Measurements from ENCODE around the gene ODAD4.

ODAD4 gene

DNA sequence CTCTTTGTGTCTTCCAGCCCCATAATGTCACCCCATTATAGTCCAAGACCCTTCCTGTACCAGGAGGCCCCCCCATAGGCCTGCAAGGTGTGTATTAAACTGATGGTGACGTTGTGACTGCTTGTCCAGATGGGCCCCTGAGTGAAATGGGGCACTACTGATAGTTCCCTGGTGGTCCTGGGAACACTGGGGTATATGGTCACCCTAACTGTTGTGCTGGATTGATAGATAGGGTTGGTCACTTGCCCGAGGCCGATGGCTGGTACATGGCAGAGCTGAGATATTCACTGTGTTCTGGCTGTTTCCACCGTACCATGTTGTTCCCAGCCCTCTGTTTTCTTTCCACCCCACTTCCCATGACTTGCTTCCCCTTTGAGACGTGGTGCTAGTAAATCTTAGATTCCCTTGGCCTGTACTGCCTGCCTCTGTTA, 40.5 kb downstream of the ODAD4 start:
- DNase-seq (ENCODE audit: low read depth in 2 of 3, low spot score in 2 of 3) = no peak

DNA sequence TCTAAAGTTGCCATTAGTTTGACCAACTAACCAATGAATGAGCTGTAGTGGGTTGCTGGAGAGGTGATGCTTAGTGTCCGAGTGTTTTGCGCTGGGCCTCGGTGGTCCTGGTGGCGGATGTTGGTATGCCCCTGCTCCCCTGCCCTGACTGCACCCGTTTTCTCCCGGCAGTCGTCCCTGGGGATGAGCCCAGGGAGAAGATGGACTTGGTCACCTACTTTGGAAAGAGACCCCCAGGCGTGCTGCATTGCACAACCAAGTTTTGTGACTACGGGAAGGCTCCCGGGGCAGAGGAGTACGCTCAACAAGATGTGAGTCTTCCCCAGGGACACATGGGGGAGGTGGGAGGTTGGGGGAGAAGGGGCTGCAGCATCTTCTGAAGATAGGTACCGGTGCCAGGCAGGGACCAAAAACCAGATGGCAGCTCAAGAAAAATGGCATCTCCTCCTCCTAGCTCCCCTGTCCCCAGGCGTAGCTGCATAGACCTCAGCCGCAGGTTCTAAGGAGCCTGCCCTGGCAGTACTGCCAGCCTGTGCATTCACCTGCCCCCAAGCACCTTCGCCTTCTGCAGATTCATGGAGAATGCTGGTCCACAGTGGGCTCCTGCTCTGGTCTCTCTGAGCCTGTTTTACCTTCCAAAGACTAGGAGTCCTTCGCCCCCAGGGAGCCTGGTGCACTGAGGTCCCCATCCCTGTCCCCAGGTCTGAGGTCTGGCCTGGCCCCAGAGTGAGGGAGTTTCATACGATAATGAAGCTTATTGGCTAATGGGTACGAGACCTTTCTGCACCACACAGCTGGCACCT, 41.5 kb downstream of the ODAD4 start:
- no peak for DNase-seq (ENCODE audit: low read depth in 2 of 3, low spot score in 2 of 3)

DNA sequence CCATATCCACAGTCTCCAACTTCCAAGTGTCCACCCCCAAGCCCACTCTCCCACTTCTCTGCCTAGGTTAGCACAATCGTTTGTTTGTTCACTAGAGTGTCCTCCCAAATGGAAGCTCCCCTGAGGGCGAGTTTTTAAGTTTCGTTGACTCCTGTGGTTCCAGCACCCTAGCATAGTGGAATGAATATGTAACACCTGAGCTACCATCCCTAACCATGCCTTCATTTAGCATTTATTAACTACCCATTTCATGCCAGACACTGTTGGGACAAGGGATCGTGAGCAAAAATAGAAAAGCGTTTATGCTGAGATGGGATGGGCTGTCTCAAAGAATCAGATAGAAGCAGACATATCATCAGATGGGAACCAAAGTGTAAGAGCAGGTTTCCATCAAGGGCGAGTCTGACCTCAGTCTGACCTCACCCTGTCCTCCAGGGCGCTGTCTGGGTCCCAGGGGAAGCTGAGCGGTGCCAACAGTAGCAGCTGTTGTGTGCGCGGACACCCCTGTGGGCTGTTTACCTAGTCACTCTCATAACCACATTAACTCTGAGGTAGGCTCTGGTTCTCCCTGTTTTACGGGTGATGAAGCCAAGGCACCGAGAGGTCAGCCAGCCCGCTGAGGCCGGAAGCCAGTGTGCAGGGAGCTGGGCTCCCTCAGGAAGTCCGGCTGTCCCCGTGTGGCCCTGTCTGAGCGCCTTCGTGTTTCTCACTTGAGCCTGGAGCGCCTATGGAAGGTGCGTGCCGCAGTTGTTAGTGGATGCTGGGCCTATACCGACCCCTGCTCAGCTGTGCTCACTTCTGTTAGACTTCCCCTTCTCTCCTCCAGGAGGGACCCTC, 42.4 kb downstream of the ODAD4 start:
- no peak for DNase-seq (ENCODE audit: low read depth in 2 of 3, low spot score in 2 of 3)

DNA sequence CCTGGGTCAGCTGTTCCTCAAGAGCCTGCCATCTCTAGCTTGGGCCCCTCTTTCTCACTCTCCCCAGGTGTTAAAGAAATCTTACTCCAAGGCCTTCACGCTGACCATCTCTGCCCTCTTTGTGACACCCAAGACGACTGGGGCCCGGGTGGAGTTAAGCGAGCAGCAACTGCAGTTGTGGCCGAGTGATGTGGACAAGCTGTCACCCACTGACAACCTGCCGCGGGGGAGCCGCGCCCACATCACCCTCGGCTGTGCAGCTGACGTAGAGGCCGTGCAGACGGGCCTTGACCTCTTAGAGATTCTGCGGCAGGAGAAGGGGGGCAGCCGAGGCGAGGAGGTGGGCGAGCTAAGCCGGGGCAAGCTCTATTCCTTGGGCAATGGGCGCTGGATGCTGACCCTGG, 43.0 kb downstream of the ODAD4 start:
- no peak for DNase-seq (ENCODE audit: low read depth in 2 of 3, low spot score in 2 of 3)

DNA sequence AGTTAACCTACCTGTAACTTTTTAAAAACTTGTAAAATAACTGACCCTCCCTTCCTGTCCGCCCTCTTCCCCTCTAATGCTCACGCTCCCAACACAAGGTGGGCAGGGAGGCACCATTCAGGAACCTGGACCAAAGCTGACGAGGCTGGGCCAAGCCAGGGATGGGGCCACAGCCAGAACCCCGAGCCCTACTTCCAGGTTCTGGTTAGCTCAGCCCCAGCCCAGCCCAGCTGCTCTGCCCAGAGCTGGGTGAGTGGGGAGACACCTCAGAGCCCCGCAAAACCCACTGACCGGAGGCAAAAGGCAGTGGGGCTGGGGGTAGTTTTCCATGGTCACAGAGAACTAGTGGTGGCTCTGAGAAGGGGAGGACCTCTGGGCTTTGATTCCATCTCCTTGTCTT, 43.6 kb downstream of the ODAD4 start:
- no peak for DNase-seq (ENCODE audit: low read depth in 2 of 3, low spot score in 2 of 3)

DNA sequence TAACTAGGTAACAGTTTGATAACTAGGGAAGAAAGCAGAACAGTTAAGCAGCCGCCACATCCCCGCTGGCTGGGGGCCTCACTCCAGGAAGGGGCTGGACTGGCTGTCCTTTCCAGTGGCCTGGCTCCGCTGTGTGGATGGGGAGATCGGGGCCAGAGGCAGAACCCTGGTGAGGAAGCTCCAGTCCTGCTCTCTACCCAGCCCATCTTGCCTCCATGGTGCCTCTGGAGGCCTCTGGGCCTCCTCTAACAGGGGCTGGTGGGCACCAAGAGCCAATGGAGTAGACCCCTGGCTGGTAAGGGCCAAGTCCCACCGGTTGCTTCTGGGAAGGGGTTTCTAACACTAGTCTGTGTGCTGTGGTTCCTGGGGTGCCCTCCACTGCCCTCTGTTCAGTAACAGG, 44.2 kb downstream of the ODAD4 start:
- no peak for DNase-seq (ENCODE audit: low read depth in 2 of 3, low spot score in 2 of 3)

DNA sequence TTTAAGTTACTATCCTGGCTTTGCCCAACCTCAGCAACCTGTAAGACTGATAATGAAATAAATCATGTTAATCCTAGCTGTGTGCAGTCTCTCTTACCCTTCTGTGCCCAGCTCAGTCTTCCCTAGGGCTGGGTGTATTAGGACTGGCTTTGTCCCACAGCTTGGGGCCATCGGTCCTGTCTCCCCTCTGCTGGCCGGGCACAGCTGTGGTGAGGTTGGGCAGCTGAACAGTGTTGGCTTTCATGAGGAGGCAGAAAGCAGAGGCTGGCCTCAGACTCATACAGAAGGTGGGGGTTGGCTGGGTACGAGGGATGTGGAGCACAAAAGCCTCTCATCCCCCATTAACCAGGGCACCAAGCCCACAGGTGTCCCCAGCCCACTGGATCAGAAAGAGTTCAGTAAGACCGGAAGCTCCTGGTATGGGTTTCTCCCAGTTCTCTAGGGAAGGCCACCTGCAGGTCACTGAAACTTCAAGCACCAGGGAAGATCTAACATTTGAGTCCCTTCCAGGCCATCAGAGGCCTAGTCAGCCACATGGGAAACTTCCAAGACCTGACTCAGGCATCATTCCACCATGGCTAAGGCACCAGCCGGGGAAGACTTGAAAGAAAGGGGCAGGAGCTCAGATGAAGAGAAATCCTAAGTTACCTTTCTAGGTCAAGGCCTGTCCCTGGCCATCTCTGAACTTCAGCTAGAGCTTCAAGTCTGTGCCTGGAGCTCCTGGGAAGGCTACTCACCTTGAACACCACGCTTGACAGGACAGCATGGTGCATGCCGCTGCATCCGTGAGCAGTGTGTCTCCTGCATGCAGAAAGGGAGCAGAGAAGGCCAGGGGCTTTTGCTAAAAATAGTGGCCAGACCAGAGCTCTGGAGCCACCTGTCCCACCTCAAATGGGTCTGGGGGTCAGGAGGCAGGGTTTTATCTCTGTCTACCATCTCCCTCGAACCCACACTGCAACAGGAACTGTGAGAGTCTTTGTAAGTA, 45.0 kb downstream of the ODAD4 start:
- DNase-seq (ENCODE audit: low read depth in 2 of 3, low spot score in 2 of 3) = no peak

DNA sequence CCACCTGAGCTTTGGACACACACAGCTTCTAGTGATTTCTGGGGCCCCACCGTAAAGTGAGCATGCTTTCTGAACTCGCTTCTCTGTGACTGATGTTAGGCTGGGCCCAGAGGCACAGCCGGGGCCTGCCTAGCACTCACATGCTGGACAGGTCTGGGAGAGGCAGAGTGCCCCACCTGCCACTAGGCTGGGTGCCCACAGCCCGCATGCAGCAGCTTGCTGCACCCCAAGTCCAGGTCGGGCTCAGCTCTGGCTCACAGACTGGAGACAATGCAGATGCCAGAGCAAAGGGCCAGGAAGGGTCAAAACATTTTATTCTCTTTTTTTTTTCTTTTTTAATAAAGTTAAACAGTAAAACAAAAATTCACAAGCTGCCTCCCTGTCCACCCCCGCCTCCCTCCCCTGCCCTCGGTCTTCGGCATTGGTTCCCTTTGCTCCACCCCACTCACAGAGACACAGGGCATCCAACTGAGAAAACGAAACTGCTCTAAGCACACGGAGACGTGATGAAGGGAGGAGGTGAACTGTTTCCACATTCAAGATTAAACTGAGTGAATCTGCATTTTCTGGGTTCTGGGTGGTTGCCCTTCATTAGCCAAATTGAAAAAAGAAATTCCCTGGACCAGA, 45.8 kb downstream of the ODAD4 start:
- no peak for DNase-seq (ENCODE audit: low read depth in 2 of 3, low spot score in 2 of 3)

DNA sequence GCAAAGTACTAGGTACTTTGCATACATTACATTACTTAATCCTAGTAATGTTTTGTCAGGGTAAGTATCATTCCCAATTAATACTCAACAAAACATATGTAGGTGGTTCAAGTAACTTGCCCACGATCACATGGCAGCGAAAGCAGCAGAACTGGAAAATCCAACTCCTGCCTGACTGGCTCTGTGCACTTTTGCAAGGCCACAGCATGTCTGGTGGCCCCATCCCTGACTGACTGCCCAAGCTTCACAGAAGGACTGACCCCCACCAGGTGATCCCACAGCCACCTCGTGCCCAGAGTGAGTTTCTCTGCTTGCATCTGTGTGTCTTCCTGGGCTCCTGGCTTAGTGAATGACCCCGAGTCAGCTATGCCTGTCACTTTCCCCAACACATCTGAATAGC, 47.6 kb downstream of the ODAD4 start:
- no peak for DNase-seq (ENCODE audit: low read depth in 2 of 3, low spot score in 2 of 3)

DNA sequence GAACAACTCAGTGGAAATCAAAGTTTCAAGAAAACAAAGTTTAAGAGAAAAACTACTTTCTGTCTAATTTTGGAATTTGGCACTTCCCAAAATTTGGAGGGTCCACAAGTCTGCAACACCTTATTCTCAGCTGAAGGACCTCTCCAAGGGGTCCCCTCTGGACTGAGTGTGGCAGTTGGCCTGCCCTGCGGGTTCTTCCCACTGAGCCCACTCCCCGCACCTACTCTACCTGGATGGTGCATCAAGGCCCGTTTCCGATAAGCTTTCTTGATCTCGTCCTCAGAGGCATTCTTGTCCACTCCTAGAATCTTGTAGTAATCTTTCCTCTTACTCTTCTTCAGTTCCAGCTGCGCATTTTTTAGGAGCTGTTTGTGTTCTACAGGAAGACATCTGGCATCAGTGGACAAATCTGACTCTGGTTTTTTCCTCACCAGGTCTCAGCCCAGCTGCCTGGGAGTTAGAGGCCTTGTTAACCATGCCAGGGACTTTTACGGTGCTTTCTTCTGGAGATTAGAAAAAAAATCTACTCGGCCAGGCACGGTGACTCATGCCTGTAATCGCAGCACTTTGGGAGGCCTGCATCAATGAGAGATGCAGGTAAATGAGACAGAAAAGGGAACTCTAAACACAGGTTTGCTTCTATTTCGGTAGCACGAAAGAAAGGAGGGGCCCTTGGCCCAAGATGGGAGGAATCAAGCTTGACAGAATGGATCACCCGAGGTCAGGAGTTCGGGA, 51.8 kb downstream of the ODAD4 start:
- no peak for DNase-seq (ENCODE audit: low read depth in 2 of 3, low spot score in 2 of 3)

DNA sequence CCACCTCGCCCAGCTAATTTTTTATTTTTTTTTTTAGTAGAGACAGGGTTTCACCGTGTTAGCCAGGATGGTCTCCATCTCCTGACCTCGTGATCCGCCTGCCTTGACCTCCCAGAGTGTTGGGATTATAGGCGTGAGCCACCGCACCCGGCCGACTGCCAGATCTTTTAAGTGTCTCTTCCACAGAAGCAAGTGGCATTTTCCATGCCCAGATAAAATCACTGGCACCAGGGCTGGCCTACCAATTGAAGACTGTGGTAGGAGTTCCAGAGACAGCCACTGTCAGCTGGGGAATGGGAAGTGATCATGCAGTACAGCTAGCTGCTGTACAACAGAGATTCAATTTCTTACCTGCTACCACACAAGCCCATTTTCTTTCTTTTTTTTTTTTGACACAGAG, 54.0 kb downstream of the ODAD4 start:
- DNase-seq (ENCODE audit: low read depth in 2 of 3, low spot score in 2 of 3) = no peak

DNA sequence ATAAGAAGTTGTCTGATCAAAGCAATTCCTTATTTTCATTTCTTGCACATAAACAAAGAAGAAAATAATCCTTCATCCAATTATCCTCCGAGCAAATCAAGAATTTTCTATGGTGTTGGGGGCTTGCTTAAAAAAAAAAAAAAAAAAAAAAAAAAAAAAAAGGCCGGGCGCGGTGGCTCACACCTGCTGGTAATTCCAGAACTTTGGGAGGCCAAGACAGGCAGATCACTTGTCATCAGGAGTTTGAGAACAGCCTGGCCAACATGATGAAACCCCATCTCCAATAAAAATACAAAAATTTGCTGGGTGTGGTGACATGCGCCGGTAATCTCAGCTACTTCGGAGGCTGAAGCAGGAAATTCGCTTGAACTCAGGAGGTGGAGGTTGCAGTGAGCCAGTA, 55.5 kb downstream of the ODAD4 start:
- no peak for DNase-seq (ENCODE audit: low read depth in 2 of 3, low spot score in 2 of 3)

DNA sequence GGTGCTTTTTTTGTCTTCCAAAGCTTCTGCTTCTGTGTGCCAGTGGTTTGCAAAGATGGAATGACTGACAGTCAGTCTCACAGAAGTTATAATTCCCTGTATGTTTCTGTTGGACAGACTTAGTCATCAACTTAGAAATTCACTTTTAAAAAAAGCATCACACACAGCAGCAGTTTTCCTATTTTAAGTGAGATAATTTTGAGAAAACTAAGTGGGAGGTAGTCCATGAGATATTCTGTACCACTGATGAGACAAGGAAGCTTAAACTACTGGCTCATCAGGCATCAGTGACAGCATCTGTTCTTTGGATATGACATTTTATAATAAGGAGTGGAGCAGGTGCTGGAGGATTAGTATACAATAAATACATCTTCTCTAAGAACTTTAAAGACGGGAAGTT, 56.2 kb downstream of the ODAD4 start:
- no peak for DNase-seq (ENCODE audit: low read depth in 2 of 3, low spot score in 2 of 3)

DNA sequence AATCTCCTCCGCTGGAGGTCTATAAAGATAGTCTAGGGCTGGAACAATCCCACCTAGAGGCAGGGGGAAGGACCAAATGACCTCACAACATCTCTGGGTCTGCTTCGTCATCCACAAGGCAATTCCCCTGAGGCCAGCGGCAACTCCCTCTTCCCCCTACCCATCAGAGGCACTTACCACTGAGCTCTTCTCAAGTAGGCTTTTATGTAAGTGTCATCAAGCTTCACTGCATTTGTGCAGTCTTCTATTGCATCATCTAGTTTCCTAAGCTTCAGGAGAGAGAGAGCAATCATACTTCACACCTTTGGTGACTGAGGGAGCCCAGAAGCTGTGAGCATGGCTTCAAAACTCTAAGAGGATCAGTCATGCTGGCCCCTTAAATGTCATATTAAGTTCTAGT, 57.2 kb downstream of the ODAD4 start:
- DNase-seq (ENCODE audit: low read depth in 2 of 3, low spot score in 2 of 3) = no peak

DNA sequence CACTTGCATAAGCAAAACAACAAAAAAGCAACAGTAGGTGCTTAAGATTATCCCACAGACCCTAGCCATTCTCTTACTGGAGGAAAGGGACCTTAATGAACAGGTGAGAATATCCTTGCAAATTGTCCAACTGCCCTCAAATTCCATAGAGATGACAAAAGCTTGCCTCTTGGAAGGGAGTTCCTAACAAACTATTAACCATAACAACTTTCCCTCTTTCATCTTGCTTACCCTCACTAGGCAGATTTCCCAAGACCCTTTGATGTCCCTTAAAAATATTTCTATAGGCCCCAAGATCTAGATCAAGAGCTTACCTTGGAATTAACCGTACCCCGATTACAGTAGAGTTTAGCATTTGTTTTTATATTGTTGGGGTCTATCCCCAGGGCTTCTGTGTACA, 58.0 kb downstream of the ODAD4 start:
- DNase-seq (ENCODE audit: low read depth in 2 of 3, low spot score in 2 of 3) = no peak

DNA sequence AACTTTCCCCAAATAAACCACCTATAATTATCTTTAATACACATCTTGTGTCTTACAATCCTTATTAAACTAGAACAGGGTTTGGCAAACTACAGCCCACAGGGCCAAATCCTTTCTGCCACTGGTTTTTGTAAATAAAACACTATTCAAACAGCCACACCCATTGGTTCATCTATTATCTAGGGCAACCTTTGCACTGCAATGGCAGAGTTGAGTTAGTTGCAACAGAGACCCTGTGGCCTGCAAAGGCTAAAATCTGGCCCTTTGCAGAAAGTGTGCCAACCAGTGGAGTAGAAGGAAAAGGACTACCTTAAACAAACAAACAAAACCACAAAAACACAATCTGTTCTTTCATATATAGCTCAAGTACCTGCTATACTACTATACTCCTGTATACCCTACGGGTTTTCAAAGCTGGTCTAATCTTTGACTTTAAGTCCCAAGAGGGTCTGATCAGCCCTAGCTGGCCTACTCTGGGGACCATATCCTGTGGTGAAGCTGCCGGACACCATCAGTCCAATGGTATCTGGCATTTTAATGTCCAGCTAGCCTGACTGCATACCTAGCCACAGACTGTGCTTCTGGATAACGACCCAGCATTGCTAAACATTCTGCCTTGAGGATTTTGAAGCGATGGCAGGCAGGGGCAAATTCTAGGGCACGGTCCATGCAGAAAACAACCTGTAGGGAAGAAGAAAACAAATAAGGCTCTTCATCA, 59.4 kb downstream of the ODAD4 start:
- DNase-seq (ENCODE audit: low read depth in 2 of 3, low spot score in 2 of 3) = no peak

DNA sequence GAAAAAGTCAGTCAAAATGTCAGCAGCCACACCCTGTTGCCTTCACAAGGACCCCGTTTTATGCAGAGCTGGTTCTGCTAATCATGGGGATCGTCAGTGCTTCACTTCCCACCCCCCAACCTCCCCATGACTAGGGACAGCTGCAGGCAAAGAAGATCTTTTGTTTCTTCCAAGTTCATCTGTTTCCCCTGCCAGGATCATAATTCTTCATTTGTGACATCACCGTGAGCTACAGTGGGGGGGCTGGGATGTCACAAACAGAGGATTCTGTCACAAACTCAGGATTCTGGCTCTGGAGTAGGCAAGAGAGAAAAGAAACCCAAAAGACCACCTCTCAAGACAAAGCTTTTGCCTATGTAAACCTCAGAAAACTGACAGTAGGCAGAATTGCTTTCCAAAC, 62.2 kb downstream of the ODAD4 start:
- no peak for DNase-seq (ENCODE audit: low read depth in 2 of 3, low spot score in 2 of 3)

DNA sequence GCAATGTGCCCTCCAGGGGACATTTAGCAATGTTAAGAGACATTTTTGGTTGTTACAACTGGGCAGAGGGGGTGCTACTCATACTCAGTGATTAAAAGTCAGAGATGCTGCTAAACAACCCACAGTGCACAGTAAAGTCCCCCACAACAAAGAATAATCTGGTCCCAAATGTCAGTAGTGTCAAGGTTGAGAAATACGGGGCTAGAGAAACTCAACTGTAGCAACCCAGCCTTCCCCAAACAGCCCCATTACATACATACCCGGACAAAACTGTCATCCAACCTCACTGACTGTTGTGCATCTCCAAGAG, 66.4 kb downstream of the ODAD4 start:
- no peak for DNase-seq (ENCODE audit: low read depth in 2 of 3, low spot score in 2 of 3)

DNA sequence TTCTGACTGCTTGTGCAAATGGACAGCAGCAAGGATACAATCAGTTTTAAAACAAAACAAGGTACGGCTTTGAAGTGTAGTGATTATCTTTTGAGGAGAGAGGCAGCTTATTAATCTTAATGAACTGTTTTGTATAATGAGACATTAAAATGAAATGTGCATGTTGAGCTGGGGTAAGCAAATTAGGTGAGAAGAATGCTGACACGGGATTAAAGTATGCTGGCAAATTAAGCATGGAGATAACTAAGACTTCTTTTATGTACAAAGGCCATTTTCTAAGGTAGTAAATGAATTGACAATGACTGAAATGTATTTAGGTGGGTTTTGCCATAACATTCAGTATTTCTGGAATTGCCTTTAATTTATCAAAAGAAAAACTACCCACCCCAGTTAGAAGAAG, 68.1 kb downstream of the ODAD4 start:
- no peak for DNase-seq (ENCODE audit: low read depth in 2 of 3, low spot score in 2 of 3)

Measured in activated CD8-positive, alpha-beta memory T cell treated with anti-CD3 and anti-CD28 coated beads for 48 hours (primary cell).